GM10248 (cell line): ENCODE measurements around the gene KANK2.

Experiments
- CTCF ChIA-PET: fragments of 300-600 bp; sonication (Branson Sonifier 250); formaldehyde crosslinking; extraction: SDS; loops from one replicate; lab custom pipeline; 2021; ENCODE audit warnings: antibody characterized with exemption; lab: Yijun Ruan, JAX
- POLR2A ChIA-PET: fragments of 350-650 bp; sonication (Branson Sonifier 250); formaldehyde crosslinking; extraction: SDS; loops from one replicate; lab custom pipeline; 2020; ENCODE audit warnings: antibody characterized with exemption; lab: Yijun Ruan, JAX
- DNase-seq: peaks from one replicate; pipeline ENCODE4 v3.0.0; 2012; ENCODE audit errors: extremely low spot score
- TF ChIP-seq, protein P1 (sequence below): IDR thresholded peaks from 2 replicates; pipeline ENCODE4 v1.5.1; 2012; ENCODE audit warnings: mild to moderate bottlenecking, low read depth; ENCODE audit errors: extremely low read depth, missing control alignments, control extremely low read depth

KANK2 gene

DNA sequence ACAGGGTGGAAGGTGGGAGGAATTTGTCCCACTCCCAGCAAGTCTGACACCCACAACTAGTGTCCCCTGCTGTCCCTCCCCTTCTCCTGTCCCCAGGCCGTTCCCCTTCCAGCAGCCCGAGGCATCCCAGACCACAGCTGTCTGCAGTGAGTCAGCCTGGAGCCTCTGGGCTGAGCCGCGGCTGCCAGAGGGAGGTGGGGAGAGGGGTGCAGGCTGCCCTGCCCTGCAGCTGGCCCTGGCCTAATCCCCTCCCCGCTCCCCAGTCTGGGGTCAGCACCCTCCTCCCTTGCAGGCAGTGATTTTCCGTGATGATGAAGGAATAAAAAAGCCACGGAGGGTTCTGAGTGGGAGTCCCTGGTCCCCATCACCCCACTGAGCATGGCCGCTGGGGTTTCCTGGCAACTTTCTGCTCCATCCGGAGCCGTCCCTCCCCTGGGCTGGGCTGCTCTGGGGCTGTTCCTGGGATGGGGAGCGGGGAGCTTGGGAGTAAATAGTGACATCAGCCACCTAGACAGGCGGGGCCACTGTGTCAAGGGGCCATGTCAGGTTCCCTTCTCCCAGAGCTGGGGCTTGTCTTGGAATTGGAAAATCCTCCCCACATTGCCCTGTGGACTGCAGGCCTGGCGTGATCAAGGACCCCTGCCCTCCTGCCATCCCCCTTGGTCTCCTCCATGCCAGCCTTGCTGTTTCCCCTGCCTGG is 58.6 kb downstream of the KANK2 start:
- POLR2A ChIA-PET, result no interaction called here
- peak; percentile 20 for DNase-seq
- CTCF ChIA-PET, result interaction anchor here (0.7 to 6.4 kb wide), 13 partner anchors 11 to 344 kb away, joined by 3 to 42 read pairs (median 4); no protein-coding TSS in a partner anchor
- TF ChIP-seq, protein P1, sequence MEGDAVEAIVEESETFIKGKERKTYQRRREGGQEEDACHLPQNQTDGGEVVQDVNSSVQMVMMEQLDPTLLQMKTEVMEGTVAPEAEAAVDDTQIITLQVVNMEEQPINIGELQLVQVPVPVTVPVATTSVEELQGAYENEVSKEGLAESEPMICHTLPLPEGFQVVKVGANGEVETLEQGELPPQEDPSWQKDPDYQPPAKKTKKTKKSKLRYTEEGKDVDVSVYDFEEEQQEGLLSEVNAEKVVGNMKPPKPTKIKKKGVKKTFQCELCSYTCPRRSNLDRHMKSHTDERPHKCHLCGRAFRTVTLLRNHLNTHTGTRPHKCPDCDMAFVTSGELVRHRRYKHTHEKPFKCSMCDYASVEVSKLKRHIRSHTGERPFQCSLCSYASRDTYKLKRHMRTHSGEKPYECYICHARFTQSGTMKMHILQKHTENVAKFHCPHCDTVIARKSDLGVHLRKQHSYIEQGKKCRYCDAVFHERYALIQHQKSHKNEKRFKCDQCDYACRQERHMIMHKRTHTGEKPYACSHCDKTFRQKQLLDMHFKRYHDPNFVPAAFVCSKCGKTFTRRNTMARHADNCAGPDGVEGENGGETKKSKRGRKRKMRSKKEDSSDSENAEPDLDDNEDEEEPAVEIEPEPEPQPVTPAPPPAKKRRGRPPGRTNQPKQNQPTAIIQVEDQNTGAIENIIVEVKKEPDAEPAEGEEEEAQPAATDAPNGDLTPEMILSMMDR, result no peak

DNA sequence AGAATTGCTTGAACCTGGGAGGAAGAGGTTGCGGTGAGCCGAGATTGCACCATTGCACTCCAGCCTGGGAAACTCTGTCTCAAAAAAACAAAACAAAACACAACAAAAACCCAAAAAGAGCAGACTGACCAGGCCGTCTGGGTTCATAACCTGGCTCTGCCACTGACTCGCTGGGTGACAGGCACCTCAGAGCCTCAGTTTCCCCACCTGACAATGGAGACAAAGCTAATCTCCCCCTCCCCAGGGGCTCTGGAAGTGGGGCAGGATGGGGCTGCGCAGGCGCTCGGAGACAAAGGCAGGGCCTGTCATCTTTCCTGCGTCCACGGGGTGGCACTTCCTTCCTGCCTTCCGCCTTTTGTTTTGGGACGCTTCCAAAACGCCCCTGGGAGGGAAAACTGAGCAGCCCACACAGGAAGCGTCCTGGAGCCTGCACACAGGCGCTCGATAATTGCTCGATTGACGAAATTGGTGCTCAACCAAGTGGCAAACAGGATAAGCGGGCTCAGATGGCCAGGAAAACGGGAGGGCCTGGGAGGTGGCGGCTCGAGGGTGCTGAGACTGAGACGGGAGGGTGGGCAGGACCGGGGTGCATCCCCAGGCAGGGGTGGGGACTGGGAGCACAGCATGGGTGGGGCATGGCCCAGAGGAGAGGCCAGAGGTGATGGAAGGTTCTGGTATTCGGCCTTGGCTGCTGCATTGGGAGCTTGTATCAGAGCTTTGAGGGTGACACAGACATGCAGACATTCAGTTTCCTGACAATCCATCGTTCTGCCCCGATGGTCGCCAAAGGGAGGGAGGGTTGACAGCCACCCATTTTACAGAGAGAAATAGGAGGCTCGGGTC is 59.6 kb downstream of the KANK2 start:
- CTCF ChIA-PET, result interaction anchor here (0.8 to 6.4 kb wide), 16 partner anchors 9 to 345 kb away, joined by 3 to 42 read pairs (median 4); no protein-coding TSS in a partner anchor
- POLR2A ChIA-PET, result no interaction called here
- TF ChIP-seq, protein P1, result peak; percentile 64
- DNase-seq, result peak; percentile 73

DNA sequence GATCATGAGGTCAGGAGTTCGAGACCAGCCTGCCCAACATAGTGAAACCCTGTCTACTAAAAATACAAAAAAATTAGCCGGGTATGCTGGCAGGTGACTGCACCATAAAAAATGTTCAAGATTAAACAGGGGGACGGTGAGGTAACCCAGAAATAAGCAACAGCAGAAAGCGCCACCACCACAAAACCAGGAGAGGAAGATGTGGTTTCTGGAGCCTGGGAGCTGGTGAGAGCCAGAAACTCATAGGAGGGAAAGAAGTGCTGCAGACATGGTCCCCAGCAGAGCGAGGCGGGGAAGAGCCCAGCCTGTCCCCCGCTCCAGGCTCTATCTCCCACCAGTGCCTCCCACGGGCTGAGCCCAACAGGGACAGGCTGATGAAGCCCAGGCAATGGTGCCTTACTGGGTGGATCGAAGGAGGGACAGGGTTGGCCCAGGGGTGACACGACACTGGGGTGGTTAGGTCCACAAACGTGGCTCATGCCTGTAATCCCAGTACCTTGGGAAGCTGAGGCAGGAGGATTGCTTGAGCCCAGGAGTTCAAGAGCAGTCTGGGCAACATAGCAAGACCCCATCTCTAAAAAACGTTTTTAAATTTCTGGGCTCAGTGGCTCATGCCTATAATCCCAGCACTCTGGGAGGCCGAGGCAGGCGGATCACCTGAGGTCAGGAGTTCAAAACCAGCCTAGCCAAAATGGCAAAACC is 60.8 kb downstream of the KANK2 start:
- ChIA-PET POLR2A (no interaction called here), CTCF (interaction anchor here (1.0 to 6.4 kb wide), 6 partner anchors 8 to 104 kb away, joined by 4 to 42 read pairs (median 4); no protein-coding TSS in a partner anchor)
- peak; percentile 14 for DNase-seq
- TF ChIP-seq, protein P1, result no peak

DNA sequence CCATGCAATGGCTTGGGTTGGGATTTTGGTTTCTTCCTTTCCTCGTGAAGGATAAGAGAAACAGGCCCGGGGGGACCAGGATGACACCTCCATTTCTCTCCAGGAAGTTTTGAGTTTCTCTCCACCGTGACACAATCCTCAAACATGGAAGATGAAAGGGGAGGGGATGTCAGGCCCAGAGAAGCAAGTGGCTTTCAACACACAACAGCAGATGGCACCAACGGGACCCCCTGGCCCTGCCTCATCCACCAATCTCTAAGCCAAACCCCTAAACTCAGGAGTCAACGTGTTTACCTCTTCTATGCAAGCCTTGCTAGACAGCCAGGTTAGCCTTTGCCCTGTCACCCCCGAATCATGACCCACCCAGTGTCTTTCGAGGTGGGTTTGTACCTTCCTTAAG is 65.9 kb downstream of the KANK2 start:
- POLR2A ChIA-PET, result no interaction called here

DNA sequence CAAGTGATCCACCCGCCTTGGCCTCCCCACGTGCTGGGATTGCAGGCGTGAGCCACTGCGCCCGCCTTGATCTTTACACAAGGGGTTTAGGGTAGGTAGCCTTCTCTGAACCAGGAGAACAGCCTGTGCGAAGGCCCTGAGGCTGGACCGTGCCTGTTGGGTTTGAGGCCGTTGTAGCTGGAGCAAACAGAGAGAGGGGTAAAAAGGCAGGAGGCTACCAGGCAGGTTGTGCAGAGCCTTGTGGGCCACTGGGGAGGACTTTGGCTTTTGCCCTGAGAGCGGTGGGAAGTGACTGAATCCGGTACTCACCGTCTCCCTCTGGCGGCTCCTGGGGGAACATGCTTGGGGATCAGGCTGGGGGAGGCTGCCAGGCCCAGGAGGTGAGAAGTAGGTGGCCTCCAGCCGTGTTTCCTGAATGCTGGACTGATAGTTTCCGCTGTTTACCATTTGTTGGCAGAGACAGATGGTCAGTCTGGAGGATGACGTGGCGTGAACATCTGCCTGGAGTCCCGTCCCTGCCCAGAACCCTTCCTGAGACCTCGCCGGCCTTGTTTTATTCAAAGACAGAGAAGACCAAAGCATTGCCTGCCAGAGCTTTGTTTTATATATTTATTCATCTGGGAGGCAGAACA is 66.4 kb downstream of the KANK2 start:
- ChIA-PET CTCF (interaction anchor here (0.9 to 3.8 kb wide), 7 partner anchors 21 to 266 kb away, joined by 3 to 17 read pairs (median 3); no protein-coding TSS in a partner anchor), POLR2A (no interaction called here)
- TF ChIP-seq, protein P1, result peak; percentile 86
- DNase-seq, result peak; percentile 81

More for the DNA sequence above, 65.9 kb downstream of the KANK2 start:
- DNase-seq, result peak; percentile 10
- CTCF ChIA-PET, result interaction anchor here (1.6 to 3.8 kb wide), 4 partner anchors 37 to 267 kb away, joined by 3 to 17 read pairs (median 11); no protein-coding TSS in a partner anchor
- TF ChIP-seq, protein P1, result no peak
